ENCODE results near the gene KDM1B.

The KDM1B gene

GRCh38 chr6:18264219-18264922 is 109.1 kb downstream of the KDM1B start, which contains the start of gene DEK:
DEK (minus strand) TSS chr6:18264530; CDS start chr6:18263987, 543 bp downstream.
- peak; percentile 79 to 83 for DNase-seq

GRCh38 chr6:18264923-18265377 is 109.7 kb downstream of the KDM1B start:
- no peak for DNase-seq

- DNase-seq: no peak
These were observed 110.7 kb downstream of the KDM1B start for GRCh38 chr6:18265787-18266522.

- DNase-seq: no peak
These were observed 111.3 kb downstream of the KDM1B start for GRCh38 chr6:18266523-18266912.

- no peak for DNase-seq
These were observed 112.8 kb downstream of the KDM1B start for GRCh38 chr6:18268066-18268465.

- peak in 1 of 2 donors; percentile 32 for DNase-seq
These were observed 114.0 kb downstream of the KDM1B start for GRCh38 chr6:18269253-18269652.

- no peak for DNase-seq
These were observed 114.5 kb downstream of the KDM1B start for GRCh38 chr6:18269717-18270116.

- no peak for DNase-seq
These were observed 115.0 kb downstream of the KDM1B start for GRCh38 chr6:18270216-18270615.

All from CD4-positive, alpha-beta T cell treated with Interleukin-1 beta for 1 hour (primary cell).